SU-DHL-6 (cell line): ENCODE measurements around the gene GCHFR.

Source experiments
- H2AFZ ChIP-seq: fragments of 200-600 bp; sonication (generic); 2 replicates; pipeline ENCODE4 v1.6.1; 2014; ENCODE audit warnings: low read depth, mild to moderate bottlenecking, moderate library complexity, mixed read lengths, antibody characterized with exemption, low read length; ENCODE audit not compliant: severe bottlenecking
- H3F3A ChIP-seq: fragments of 200-600 bp; shearing (Covaris generic); 2 replicates; pipeline ENCODE4 v1.6.0; 2016; ENCODE audit warnings: antibody characterized with exemption, mild to moderate bottlenecking; ENCODE audit not compliant: insufficient read depth
- H3K27ac ChIP-seq: fragments of 200-600 bp; sonication (generic); 2 replicates; pipeline ENCODE4 v1.5.1; 2016; ENCODE audit warnings: low read depth, mild to moderate bottlenecking, low read length, moderate library complexity, mixed read lengths
- H3K27me3 ChIP-seq: fragments of 200-600 bp; sonication (generic), shearing (Covaris generic); 2 replicates; pipeline ENCODE4 v1.6.0; 2014; ENCODE audit warnings: mild to moderate bottlenecking, low read length
- H3K36me3 ChIP-seq: fragments of 200-600 bp; sonication (generic); 2 replicates; pipeline ENCODE4 v1.6.1; 2014; ENCODE audit warnings: mild to moderate bottlenecking, low read length, mixed read lengths
- H3K4me2 ChIP-seq: fragments of 300-600, 200-600 bp; shearing (Covaris generic), sonication (generic); 2 replicates; pipeline ENCODE4 v1.6.0; 2014; ENCODE audit warnings: low read length, low read depth, mild to moderate bottlenecking; ENCODE audit not compliant: poor library complexity, severe bottlenecking
- H3K4me3 ChIP-seq: fragments of 200-600 bp; sonication (generic); 2 replicates; pipeline ENCODE4 v1.5.1; 2014; ENCODE audit warnings: antibody characterized with exemption, low read length, mild to moderate bottlenecking, mixed read lengths; ENCODE audit not compliant: insufficient read depth, poor library complexity, severe bottlenecking
- H3K79me2 ChIP-seq: fragments of 200-600 bp; sonication (generic); 2 replicates; pipeline ENCODE4 v1.6.1; 2014; ENCODE audit warnings: mild to moderate bottlenecking, low read length, moderate library complexity; ENCODE audit not compliant: insufficient read depth
- H3K9ac ChIP-seq: fragments of 200-600 bp; sonication (generic); 2 replicates; pipeline ENCODE4 v1.7.0; 2014; ENCODE audit warnings: mild to moderate bottlenecking, low read length
- H3K9me2 ChIP-seq: fragments of 200-600 bp; sonication (generic); replicated peaks from 2 replicates; pipeline ENCODE4 v1.6.1; 2014; ENCODE audit warnings: low read length; ENCODE audit not compliant: insufficient read depth
- H3K9me3 ChIP-seq: fragments of 200-600 bp; sonication (generic); 2 replicates; pipeline ENCODE4 v1.6.1; 2014; ENCODE audit warnings: low read length, mixed read lengths; ENCODE audit not compliant: insufficient read depth
- H4K20me1 ChIP-seq: fragments of 200-600 bp; sonication (generic); 2 replicates; pipeline ENCODE4 v1.6.1; 2014; ENCODE audit warnings: low read depth, mild to moderate bottlenecking, antibody characterized with exemption, low read length, moderate library complexity, mixed read lengths
- CTCF ChIP-seq: fragments of 200-600 bp; sonication (generic); IDR thresholded peaks from one replicate; pipeline ENCODE4 v1.5.1; 2017; ENCODE audit warnings: antibody characterized with exemption, mild to moderate bottlenecking, low read length, moderate library complexity; ENCODE audit not compliant: insufficient read depth, poor library complexity, severe bottlenecking
- EZH2phosphoT487 ChIP-seq: fragments of 200-600 bp; sonication (generic), shearing (Covaris generic); conservative IDR thresholded peaks from 2 replicates; pipeline ENCODE4 v1.6.1; 2018; ENCODE audit warnings: mild to moderate bottlenecking, antibody characterized with exemption, low read length, moderate library complexity, mixed read lengths

GCHFR gene

GRCh38 chr15:40767838-40768500 is 4.1 kb downstream of the GCHFR start:
- no peaks in the 10 kb centered on the region for H4K20me1 ChIP-seq
- TF ChIP-seq EZH2phosphoT487 (no peak), CTCF (no peak)
- peak overlapping the region; percentile 59; the same call in 1 of the 2 replicates for H3K9ac ChIP-seq
- H3K27me3 ChIP-seq, result no peaks in the 10 kb centered on the region
- H3K79me2 ChIP-seq, result no peaks in the 10 kb centered on the region
- H3K36me3 ChIP-seq, result no peaks in the 10 kb centered on the region
- H3K9me2 ChIP-seq, result no peaks in the 10 kb centered on the region
- H3F3A ChIP-seq, result peaks cover 46% of the 10 kb centered on the region
- no peak overlapping the region for H2AFZ ChIP-seq
- no peak overlapping the region for H3K4me3 ChIP-seq
- no peaks in the 10 kb centered on the region for H3K9me3 ChIP-seq
- H3K4me2 ChIP-seq, result peak overlapping the region; percentile 62
- H3K27ac ChIP-seq, result peak overlapping the region; percentile 97

GRCh38 chr15:40768521-40769273 is 4.8 kb downstream of the GCHFR start:
- Histone ChIP-seq H2AFZ (peak overlapping the region; percentile 6), H3K79me2 (no peaks in the 10 kb centered on the region), H3K4me3 (peak overlapping the region; percentile 21), H3K27ac (peak overlapping the region; percentile 97), H3K9me2 (no peaks in the 10 kb centered on the region), H3K4me2 (peak overlapping the region; percentile 62), H3K9ac (peak overlapping the region; percentile 59), H3K9me3 (no peaks in the 10 kb centered on the region), H3K36me3 (no peaks in the 10 kb centered on the region), H4K20me1 (no peaks in the 10 kb centered on the region), H3F3A (peaks cover 46% of the 10 kb centered on the region), H3K27me3 (no peaks in the 10 kb centered on the region)
- no peak for TF ChIP-seq CTCF
- no peak for TF ChIP-seq EZH2phosphoT487

- no peaks in the 10 kb centered on the region for H4K20me1 ChIP-seq
- H3K9me2 ChIP-seq, result no peaks in the 10 kb centered on the region
- H3K9me3 ChIP-seq, result no peaks in the 10 kb centered on the region
- no peaks in the 10 kb centered on the region for H3K79me2 ChIP-seq
- H3K27me3 ChIP-seq, result no peaks in the 10 kb centered on the region
- peaks cover 45% of the 10 kb centered on the region for H3F3A ChIP-seq
- H3K4me3 ChIP-seq, result peak within 1 kb of the TSS; percentile 21
- TF ChIP-seq CTCF, result no peak
- no peaks in the 10 kb centered on the region for H3K36me3 ChIP-seq
- H3K4me2 ChIP-seq, result peak within 1 kb of the TSS; percentile 62
- peak within 1 kb of the TSS; percentile 97 for H3K27ac ChIP-seq
- H3K9ac ChIP-seq, result peak within 1 kb of the TSS; percentile 59
- peak within 1 kb of the TSS; percentile 6 for H2AFZ ChIP-seq
Measured at GRCh38 chr15:40769274-40770146, 5.6 kb downstream of the GCHFR start, which contains the start of gene C15orf62. TSS of gene C15orf62 (plus strand) at chr15:40769980. CDS start at chr15:40770496, 516 bp downstream.
